ENCODE results near the gene CATSPER1.
"Not testable (repeated sequence)": the region's sequence is repeated elsewhere in the genome, so short reads cannot be mapped to it uniquely, and the experiment has no call there.

CATSPER1 gene

DNA sequence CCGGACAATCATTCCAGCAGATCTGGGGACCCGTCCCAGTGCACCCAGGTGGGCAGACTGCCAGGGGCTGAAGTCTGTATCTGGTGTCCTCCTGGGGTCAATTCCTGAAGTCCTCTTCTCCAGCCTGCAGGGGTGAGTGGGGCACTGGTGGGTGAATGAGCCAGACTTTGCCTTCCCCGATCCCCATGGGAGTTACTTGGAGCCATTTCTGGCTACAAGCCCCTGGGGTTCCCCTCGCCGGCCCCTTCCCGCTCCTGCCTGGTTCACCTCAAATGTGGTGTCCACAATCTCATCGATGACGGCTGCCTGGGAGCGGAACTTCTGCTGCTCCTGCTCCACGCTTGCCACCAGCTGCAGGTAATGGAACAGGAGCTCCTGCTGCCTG is 9.5 kb downstream of the CATSPER1 start:
- DNase-seq, result no peak

- DNase-seq, result no peak
These were observed 10.1 kb downstream of the CATSPER1 start for GRCh38 chr11:66015936-66016792.

- DNase-seq, result no peak
These were observed 10.8 kb downstream of the CATSPER1 start for GRCh38 chr11:66015454-66015881.

DNA sequence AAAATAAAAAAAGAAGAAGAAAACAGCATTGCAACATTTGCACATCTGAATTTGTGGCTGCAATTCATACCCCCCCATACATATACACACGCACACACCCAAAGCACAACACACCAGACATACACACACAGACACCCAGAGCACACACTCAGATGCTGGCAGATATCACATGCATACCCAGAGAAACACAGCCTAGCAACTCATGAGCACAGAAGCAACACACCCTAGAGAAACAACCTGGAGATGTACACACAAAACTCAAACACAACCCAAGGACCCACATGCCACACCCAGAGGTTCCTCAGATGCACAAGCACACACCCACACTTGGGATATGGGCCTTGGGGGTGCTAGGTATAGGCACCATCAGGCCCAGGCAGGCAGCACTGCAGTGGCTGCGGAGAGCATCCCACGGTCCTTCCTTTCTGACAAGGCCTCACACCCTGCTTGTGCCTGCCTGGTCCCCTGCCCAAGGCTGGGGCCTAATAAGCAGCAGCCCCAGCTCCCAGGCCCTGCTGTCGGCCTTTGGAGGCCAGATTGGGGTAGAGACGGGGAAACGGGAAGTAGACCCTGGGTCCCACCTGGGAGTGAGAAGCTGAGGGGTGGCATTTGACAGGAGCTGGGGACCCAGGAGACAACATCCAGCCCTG is 11.3 kb downstream of the CATSPER1 start:
- DNase-seq, result no peak

DNA sequence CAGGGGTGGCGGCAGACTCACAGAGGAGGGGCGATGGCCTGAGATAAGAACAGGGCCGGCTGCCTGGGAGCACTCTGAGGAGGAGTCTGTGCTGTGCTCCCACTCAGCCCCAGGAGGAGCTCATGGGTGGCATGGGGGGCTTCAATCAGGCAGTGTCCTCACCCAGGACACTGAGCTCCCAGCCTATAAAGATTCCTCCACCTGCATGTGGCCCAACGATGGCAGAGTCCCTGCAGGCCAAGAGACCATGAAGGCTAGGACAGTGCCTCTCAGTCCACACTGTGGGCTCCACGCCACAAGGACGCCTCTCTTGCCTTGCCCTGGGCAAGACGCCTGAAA is 12.5 kb downstream of the CATSPER1 start:
- DNase-seq, result no peak

DNA sequence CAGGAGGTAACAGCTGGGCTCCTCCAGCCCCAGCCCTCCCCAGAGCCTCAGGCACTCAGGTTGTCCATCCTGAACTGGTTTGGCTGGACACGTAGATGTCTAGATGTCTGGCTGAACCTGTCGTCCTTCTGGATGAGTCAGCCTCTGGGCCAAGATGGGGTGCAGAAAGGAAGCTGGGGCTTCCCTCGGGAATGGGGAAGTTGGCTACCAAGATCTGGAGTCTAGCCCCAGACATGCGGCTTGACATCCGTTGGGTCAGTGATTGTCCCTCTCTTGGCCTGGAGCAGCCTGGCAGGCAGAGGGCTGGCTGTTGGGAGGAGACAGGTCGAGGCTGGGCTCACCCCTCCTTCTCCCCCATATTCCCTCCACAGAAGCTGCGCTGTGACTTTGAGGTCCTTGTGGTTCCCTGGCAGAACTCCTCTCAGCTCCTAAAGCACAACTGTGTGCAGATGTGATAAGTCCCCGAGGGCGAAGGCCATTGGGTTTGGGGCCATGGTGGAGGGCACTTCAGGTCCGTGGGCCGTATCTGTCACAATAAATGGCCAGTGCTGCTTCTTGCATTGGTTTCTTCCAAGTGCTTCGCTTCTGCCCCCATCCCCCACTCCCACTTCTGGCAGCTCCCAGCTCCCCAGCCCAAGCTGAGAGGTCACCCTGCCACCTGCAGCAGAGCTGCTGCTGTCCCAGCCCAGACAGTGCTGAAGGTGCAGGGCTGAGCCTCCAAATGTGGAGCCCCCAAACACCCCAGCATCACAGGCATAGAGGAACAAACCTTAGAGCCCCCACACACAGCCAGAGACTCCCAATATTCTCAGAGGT is 13.1 kb downstream of the CATSPER1 start:
- peak; percentile 65 for DNase-seq

DNA sequence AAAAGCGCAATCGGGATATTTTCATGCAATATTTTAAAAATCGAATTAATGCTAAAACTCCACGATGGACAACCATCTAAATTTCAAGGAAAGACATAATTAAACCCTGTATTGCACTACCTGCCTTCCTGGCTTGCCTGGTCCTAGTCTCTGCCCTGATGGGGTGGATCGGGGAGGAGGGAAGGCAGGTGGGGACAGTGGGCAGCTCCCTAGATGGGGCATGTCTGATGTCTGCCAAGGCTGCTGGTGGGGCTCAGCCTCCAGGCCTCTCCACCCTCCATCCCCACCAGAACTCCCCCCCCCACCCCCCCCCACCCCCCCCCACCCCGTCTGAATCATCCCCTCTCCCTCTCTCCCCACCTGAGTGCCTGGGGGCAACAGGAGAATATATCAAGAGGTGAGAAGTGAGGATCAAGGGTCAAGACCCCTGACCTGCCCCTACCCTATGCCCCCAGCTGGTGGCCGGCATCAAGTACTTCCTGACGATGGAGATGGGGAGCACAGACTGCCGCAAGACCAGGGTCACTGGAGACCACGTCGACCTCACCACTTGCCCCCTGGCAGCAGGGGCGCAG is 13.8 kb downstream of the CATSPER1 start:
- DNase-seq, result no peak

GRCh38 chr11:66011785-66012303 is 14.4 kb downstream of the CATSPER1 start, which contains the start of gene CST6:
Gene CST6 (plus strand): TSS chr11:66012008. CDS start chr11:66012045, 37 bp downstream.
- no peak for DNase-seq

GRCh38 chr11:66011239-66011784 is 15.0 kb downstream of the CATSPER1 start:
- no peak for DNase-seq

DNA sequence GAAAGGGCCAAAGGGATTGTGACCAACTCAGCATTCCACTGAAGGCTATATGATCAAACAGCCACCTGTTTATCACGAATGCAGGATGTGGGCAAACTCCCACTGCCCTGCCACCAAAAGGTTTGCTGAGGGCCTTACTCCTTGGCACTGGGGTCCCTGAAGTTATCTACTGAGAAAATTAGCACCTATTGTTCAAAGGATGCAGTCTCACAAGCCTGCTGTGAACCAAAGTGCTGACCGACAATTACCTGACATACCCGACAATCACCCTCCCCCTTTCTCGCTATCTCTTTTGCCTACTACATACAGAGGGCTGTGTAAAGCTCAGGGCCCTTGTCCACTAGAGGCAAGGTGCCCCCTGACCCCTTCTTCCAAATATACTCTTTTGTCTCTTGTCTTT is 16.2 kb downstream of the CATSPER1 start:
- DNase-seq, result not testable (repeated sequence)

DNA sequence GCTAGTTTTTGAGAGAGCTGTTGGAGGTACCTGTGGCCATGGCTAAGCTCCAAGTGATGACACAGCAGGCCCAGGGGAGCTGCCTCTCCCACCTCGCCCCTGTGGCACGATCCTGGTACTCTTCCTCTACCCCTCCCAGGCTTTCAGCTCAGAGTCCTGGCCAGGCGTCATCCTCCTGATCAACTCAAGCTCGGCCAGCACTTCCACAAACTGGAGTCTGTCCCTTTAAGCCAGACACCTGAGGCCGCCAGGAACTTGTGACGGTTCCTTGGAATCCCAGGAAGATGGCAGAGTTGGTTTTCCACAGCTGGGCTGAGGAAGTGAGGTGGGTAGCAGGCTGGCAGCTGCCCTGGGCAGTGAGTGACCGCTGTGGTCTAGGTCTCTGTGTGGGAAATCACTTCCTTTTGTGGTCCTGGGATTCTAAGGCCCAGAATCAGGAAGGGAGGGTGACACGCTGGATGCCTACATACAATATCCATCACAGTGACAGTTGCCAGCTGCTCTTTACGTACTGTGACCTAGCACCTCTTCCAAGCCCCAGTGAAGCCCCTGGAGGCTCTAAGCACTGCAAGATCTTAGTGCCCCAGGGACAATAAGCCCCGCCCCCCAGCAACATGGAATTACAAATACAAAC is 17.7 kb downstream of the CATSPER1 start:
- DNase-seq, result no peak

DNA sequence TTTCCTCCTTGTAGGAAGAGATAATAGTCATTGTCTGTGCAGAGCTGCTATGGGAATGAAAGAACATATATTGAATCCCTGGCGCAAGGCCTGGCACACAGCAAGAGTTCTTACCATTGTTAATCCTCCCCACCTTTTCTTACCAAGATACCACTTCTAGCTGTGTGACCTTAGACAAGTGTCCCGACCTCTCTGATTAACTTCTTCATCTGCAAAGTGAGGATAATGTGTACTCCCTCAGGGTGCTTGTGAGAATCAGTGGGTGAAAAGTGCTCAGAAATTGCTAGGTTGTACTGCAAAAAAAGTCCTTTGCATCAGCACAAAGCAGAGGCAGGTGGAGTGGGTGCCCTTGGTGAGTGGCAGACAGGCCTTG is 18.2 kb downstream of the CATSPER1 start:
- no peak for DNase-seq

DNA sequence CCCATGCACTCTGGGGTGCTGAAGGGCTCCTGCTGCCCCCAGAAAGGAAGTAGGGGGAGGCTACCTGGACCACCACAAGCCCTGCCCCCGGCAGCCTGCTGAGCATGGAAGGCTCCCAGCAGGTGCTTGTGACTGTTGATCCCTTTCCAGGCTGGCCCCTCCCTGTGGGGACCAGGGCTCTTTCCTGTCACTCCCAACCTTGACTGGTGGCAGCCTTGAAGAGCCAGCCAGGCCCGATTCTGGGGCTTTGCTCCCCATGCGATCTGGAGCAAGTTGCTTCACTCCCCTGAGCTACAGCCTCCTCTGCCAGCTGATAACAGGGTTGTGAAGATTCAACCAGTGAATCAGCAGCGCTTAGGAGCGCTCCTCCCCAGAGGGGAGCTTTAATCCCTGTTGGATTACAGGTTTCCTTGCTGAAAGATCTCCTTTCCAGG is 19.1 kb downstream of the CATSPER1 start:
- no peak for DNase-seq

DNA sequence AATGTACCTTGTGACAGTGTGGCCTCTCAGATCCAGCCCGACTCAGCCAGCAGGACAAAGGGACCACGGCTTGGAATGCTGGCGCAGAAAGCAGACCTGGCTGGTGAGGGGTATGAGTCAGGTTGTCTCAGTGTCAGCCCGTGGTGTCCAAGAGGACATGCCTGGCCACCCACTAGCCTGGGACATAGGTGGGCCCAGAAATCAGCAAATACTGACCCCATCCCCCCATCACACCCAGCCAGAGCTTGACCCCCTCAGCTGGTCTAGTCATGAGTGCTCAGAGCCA is 19.4 kb downstream of the CATSPER1 start:
- no peak for DNase-seq

GRCh38 chr11:66006134-66006890 is 20.0 kb downstream of the CATSPER1 start:
- DNase-seq, result no peak

GRCh38 chr11:66004186-66004585 is 22.1 kb downstream of the CATSPER1 start:
- no peak for DNase-seq

- no peak for DNase-seq
These were observed 23.0 kb downstream of the CATSPER1 start for GRCh38 chr11:66003291-66003690.

- no peak for DNase-seq
These were observed 23.5 kb downstream of the CATSPER1 start for GRCh38 chr11:66002648-66003225.

DNA sequence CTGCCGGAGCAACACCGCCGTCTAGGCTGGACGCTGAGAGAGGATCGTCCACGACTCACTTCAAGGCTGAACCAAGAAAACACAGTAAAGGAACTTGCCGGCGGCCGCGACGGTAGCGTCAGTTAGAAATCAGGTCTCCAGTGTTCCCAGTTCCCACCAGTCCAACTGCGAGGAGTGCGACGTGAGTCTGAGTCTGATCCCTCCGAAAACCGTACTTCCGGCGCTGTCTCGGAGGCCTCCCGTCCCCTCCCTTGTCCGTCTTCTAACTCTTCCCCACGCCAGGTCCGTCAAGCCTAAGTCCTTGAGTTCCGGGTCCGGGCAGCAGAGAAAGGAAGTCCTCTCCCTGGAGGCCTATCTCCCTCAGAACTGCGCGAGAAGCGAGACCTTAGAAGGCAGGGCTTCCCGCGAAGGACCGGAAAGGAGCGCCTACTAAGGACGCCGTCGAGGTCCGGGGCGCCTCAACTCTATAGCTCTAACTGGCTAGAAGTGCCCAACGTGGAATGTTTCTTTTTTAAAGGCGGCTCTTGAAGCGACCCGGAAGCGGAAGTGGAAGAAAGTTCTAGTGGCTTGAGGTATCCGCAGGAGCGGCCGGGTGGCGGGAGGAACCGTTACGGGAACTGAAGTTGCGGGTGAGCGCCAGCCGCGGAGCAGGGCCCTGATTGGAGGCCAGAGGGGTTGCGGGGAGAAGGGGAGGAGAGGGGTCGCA is 24.2 kb downstream of the CATSPER1 start, which contains the start of the genes BANF1 and EIF1AD:
BANF1 (plus strand) TSS at position 562 of the 706 bp plus-strand sequence. CDS start 748 bp downstream, outside the sequence.
EIF1AD (minus strand) TSS at position 216 of the 706 bp plus-strand sequence. CDS start 1,768 bp downstream, outside the sequence.
- DNase-seq, result peak; percentile 97

DNA sequence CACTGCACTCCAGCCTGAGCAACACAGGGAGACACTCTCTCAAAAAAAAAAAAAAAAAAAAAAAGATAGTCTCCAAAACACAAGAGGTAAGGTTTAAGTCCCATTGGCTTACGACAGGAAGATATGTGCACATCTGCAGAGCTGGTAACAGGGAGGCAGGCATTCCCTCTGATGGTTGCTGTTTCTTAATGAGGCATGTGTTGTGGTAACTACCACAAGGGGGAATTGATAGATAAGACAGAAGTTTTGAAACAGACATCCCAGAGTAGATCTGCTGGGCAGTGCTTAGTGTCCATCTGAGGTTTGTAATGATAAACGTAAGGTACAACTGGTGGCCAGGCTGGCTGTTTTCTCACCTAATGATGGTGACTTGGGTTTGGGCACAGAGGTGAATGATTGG is 29.0 kb downstream of the CATSPER1 start:
- no peak for DNase-seq

All from suppressor macrophage treated with lipopolysaccharide for 4 hours (primary cell).